Stimulated activated CD4-positive, alpha-beta T cell treated with anti-CD3 and anti-CD28 coated beads, Interleukin-12 subunit alpha, Interleukin-12 subunit beta, amount 100 ng/mL, for 4 hours (primary cell): Measurements from ENCODE around the gene PTGIR.

Experiments used
- DNase-seq: peaks from one replicate; pipeline ENCODE4 v3.0.0-alpha.2; 2020

Gene PTGIR

GRCh38 chr19:46624958-46625661 is at the start of gene PTGIR:
Gene PTGIR, minus strand, starts transcription at chr19:46625089. Its CDS starts 864 bp downstream, at chr19:46624225.
- no peak for DNase-seq

DNA sequence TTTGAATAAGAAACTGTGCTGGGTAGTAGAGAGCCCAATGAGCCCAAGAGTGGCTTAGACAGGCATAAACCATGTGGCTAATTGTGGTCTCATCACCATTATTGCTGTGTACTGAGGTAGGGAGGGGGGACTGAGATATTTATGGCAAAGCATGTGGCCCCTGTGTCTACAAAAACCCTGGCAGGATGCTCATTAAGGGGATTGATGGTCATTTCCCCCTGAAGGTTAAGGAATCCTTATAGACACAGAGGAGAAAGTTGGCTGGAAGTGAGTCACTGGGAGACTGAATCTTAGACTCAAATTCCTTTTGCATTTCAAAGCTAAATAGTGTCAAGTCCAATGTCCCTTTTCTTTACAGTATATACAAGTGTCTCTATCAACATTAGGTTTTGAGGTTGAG is 45.9 kb upstream of the PTGIR start:
- no peak for DNase-seq

GRCh38 chr19:46668662-46669061 is 43.8 kb upstream of the PTGIR start:
- DNase-seq, result no peak

GRCh38 chr19:46665072-46665471 is 40.2 kb upstream of the PTGIR start:
- DNase-seq, result no peak

DNA sequence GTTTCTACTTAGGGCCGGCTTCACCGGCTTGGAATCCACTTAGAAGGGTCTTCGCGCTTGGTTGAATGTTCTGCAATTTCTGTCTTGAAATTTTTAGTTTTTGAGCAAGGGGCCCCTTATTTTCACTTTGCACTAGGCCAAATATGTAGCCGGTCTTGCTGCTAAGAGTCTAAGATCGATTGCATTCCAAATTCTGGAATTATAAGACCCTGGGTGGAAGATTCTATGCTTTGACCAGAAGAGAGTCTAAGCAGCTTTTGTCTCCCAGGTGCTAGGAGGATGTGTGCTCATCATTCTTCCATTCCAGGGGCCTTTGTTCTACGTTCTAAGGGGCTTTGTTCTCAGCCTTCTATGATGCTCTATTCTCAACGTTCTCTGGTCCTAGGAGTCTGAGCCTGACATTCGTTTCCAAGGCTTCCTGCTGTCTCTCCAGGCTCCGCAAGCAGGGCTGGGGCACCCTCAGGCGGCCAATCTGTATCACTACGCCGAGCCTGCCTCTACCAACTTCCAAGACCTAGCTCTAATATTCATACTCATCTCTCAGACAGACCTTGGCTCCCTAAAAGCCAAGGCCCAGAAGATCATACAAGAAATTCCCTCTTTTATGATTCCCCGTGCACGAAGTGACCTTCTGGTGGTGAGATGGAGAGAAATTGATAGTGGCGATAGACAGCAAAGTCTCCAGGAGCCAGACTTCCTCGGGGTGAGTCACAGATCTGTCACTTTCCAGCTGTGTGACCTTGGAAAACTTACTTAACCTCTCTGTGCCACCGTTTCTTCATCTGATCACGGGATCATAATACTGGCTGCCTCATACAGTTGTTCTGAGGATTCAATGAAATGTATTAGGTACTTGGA is 37.1 kb upstream of the PTGIR start:
- peak; percentile 65 for DNase-seq

- peak; percentile 100 for DNase-seq
These were observed 36.3 kb upstream of the PTGIR start, which contains the start of gene DACT3 for GRCh38 chr19:46661020-46661731. Gene DACT3, minus strand, starts transcription at chr19:46661182. Its CDS starts 118 bp downstream, at chr19:46661064.

- DNase-seq, result no peak
These were observed 35.7 kb upstream of the PTGIR start for GRCh38 chr19:46660551-46661019.

GRCh38 chr19:46660008-46660517 is 35.2 kb upstream of the PTGIR start:
- no peak for DNase-seq

DNA sequence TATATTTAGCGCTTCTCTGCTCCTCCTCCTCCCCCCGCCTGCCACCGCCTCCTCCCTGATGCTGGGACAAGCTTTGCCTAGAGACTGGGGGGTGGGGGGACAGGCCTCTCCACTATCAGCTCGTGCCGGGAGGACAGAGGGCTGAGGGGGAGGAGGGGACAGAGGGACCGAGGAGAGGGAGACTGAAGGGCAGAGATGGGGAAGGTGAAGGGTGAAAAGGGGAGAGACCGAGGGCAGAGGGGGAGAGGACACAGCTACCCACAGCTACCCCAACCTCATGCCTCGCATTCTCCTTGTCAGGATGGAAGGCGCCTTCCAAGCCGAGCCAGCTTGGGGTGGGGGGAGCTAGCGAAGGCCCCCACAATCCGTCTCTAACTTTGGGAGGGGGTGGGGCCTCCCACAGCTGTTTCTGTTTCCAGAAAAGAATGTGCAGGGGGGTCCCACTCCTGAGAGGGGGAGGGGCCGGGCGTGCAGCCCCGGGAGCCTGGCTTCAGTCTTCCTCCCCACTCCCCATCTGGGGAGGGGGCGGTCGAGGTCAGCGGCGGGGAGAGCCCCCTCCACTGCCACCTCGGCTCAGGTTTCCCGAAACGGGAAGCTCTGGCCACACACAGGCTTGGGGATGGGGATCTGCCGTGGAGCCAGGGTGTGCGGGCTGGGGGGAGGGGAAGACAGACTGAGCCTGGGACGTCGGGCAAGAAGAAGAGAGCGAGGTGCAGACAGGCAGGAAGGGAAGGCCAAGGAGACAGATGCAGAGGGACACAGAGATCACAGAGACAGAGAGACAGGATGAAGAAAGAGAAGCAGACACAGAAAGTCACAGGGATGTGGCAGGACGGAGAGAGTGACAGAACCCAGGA is 34.5 kb upstream of the PTGIR start:
- no peak for DNase-seq

DNA sequence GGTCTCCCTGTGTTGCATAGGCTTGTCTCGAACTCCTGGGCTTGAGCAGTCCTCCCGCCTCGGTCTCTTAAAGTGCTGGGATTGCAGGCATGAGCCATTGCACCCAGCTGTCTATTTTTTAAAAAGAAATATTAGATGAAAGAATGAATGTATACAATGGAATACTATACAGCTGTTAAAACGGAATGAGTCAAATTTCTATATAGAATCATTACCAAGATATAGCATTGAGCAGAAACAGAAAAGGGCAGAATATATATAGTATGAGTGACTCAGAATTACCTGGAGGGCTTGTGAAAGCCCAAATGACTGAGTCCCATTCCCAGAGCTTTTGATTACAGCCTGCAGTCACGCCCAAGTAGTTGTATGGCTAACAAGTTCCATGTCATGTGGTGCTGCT is 31.7 kb upstream of the PTGIR start:
- no peak for DNase-seq

DNA sequence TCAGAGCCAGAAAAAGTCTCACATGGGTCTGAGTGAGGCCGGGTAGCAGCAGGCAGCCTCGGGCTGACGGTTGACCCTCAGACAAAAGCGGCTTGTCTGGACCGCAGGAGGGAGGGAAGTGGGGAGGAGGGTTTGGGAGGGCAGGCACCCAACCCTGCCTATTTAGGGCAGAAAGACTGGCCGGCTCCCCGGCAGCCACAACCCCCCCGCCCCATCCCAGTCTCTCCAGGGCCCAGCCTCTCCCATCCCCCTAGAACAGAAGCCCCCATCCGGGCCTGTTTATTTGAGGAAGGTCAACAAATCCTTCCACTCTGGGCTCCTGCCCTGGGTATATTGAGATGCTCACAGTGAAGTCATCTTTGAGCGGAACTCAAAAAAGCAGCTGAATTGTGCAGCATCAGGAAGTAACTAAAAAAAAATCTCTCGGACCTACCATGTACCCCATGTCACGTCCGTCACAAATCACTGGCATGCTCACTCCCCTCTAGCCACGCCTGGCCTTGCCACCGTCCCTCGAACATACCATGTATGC is 29.8 kb upstream of the PTGIR start:
- DNase-seq, result no peak

DNA sequence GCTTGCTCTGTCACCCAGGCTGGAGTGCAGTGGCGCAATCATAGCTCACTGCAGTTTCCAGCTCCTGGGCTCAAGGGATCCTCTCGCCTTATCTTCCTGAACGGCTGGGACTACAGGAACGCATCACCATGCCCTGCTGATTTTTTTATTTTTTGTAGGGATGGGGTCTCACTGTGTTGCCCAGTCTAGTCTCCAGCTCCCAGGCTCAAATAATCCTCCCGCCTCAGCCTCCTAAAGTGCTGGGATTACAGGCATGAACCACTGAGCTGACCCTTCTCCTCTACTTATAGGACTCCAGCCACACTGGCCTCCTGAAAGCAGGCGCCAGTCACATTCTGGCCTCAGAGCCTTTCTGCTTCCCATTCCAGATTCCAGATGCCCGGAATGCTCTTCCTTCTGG is 25.6 kb upstream of the PTGIR start:
- DNase-seq, result no peak

DNA sequence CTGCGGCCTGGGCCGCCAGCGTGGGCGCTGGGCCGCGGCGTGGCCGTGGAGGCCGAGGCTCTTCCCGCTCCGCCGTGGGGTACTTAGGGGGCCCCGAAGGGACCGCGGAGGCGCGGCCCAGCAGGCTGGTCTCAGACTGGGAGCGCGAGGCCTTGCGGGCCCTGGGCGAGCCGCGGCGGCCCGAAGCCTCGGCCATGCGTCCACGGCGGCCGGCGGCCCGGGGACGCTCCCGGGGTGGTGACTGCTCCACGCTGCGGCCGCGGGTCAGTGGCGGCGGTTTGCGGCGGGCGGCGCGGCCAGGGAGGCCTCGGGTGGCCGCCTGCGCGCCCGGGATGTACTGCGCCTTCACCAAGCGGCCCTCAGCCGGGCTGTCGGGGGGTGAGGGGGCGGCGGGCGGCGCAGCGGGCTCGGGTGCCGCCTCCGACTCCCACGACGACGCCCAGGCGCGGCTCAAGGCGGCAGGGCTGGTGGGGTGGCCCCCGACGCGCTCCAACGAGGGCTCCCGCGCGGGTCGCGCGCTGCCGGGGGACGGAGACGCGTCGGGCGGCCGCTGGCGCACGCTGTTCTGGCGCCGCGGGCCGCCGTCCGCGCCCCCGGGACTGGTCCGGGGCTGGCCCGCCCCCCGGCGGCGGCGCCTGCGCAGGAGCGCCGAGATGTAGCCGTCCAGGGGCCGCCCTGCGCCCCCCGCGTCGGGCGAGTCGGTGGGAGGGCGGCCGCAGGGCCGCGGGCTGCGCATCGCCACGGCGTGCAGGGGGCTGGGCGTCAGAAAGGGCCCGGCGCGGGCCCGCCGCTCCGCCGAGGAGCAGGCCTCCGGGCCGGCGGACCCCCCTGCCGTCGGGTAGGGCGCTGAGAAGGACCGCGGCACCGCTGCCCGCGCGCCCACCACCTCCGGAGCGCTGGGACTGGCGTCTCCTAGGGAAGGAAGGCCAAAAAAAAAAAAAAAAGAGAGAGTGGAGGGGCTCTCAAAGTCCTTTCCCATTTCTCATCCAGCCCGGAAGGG is 24.4 kb upstream of the PTGIR start:
- no peak for DNase-seq

- DNase-seq, result no peak
These were observed 23.4 kb upstream of the PTGIR start for GRCh38 chr19:46648060-46648960.

- DNase-seq, result no peak
These were observed 21.5 kb upstream of the PTGIR start for GRCh38 chr19:46646402-46646801.

DNA sequence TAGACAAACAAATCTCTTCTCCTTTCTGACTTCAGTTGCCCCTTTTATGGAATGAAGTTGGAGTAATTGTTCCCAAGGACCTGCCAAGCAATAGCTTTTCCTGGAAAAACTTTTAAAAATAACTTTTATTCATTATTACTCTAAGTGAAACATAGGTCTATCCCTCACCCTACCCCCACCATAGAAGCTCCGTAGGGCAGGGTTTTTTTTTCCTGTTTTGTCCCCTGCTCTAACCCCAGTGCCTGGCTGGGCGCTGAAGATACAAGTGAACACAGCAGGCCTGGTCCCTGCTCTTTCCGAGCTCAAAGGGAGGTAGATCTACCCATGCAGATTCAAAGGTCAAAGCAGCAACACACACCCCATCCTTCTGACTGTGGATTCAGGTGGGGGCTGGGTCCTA is 19.8 kb upstream of the PTGIR start:
- DNase-seq, result no peak

DNA sequence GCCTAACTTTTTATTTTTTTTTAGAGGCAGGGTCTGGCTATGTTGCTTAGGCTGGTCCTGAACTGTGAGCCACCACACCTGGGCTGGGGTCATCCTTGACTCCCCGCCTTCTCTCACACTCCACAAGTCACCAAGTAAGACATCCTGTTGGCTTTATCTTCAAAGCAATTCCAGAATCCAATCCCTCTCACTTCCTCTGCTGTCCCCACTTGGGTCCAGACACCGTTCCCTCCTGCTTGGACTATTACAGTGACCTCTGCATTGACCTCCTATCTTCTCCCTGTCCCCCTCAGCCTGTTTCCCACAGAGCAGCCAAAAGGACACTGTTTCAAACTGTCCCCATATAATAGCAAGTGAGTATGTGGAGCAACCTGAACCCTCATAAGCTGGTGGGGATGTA is 15.8 kb upstream of the PTGIR start:
- no peak for DNase-seq

DNA sequence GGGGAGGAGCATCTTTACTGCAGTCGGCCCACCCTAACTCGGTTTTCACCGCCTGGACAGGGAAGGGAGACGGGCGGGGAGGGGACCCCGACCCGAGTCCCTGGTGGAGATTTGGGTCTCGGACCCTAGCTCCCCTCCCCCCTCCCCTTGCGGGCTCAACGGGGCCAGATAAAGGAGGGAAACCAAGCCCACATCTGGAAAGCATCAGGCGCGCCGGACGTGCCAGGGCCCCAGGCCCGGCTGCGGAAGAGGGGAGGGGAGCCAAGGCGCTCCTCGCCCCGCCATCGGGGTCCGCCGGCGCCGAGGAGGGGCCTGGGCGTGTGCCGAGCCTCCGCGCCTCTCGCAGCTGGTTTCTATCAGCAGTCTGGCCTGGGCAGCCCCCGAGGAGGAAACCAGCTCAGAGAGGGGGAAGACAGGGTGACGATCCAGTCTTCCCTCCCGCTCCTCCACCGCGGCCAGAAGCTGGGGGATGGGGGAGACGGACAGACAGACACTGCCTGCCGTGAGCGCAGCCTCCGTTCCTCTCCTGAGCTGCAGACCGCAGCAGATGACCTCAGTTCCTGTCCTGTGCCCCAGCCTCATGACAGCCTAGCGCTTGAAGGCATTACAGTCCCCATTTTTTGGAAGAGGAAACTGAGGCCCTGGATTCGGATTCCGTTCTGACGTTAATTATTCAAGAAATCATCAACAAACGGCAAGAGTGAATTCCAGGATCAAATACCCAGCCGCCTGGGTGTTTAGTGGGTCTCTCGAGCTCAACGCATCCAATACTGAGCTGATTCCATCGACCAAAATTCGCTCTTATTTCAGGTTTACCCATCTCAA is 14.7 kb upstream of the PTGIR start:
- DNase-seq, result no peak

DNA sequence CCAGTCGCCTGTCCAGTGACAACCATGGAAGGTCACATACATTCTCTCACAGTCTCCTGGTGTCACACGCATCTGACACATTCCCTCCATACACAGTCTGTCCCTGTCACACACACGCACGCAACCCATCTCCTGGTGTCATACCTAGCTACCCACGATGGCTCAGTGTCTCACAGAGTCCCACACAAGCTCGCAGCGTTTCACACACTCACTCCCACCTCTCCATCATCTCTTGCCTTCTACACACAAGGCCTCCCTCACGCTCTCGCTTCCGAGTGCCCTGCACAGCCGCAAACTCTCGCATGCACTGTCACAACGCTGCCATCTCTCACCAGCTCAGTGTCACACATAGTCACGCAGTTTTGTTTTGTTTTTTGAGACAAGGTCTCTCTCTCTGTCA is 12.3 kb upstream of the PTGIR start:
- DNase-seq, result no peak
